Prostate gland (tissue), 2 donors: ENCODE results near the gene ECE1.

ENCODE experiments used
- POLR2A ChIP-seq: fragments of 450-650 bp; IDR thresholded peaks from one replicate; pipeline ENCODE4 v1.6.1; 2016; ENCODE audit warnings: antibody characterized with exemption, mild to moderate bottlenecking
- TF ChIP-seq, protein P1 (sequence below), 4 experiments: fragments of 200-600 bp in 2 of 4; fragments of 450-650 bp in 2 of 4; sonication (generic) in 2 of 4; IDR thresholded peaks; 1 replicate in 3 of 4; 2 replicates in 1 of 4; pipeline ENCODE4 v1.5.1; 2016 to 2019; ENCODE audit warnings: antibody characterized with exemption in 4 of 4, mild to moderate bottlenecking in 2 of 4, moderate library complexity in 2 of 4

GRCh38 chr1:21268281-21269239 is 21.7 kb downstream of the ECE1 start:
- TF ChIP-seq, protein P1, sequence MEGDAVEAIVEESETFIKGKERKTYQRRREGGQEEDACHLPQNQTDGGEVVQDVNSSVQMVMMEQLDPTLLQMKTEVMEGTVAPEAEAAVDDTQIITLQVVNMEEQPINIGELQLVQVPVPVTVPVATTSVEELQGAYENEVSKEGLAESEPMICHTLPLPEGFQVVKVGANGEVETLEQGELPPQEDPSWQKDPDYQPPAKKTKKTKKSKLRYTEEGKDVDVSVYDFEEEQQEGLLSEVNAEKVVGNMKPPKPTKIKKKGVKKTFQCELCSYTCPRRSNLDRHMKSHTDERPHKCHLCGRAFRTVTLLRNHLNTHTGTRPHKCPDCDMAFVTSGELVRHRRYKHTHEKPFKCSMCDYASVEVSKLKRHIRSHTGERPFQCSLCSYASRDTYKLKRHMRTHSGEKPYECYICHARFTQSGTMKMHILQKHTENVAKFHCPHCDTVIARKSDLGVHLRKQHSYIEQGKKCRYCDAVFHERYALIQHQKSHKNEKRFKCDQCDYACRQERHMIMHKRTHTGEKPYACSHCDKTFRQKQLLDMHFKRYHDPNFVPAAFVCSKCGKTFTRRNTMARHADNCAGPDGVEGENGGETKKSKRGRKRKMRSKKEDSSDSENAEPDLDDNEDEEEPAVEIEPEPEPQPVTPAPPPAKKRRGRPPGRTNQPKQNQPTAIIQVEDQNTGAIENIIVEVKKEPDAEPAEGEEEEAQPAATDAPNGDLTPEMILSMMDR (IDR thresholded peaks at IDR 0.05), result peak in 1 of 4 experiments; percentile 12
- TF ChIP-seq POLR2A, result no peak
